SK-N-SH treated with all-trans-retinoic acid at 6 μM for 48 hours (cell line): Measurements from ENCODE around the gene UBASH3B.

ENCODE experiments used
- ARNTL ChIP-seq: fragments of 450-650 bp; formaldehyde crosslinking; IDR thresholded peaks from 2 replicates; pipeline ENCODE4 v1.5.0; 2020; ENCODE audit warnings: low read depth, mild to moderate bottlenecking, moderate library complexity, borderline replicate concordance
- PATZ1 ChIP-seq: fragments of 250-450 bp; sonication (Bioruptor Pico); IDR thresholded peaks from 2 replicates; pipeline ENCODE4 v1.8.0; 2020; ENCODE audit warnings: mild to moderate bottlenecking, moderate library complexity, borderline replicate concordance
- PPARA ChIP-seq: fragments of 250-450 bp; sonication (Bioruptor Pico); IDR thresholded peaks from 2 replicates; pipeline ENCODE4 v1.5.0; 2020; ENCODE audit warnings: mild to moderate bottlenecking, borderline replicate concordance
- TOX ChIP-seq: fragments of 250-450 bp; sonication (Bioruptor Pico); IDR thresholded peaks from 2 replicates; pipeline ENCODE4 v1.8.0; 2021; ENCODE audit warnings: mild to moderate bottlenecking, moderate library complexity, borderline replicate concordance
- ZFP30 ChIP-seq: fragments of 450-650 bp; formaldehyde crosslinking; IDR thresholded peaks from 2 replicates; pipeline ENCODE4 v1.5.0; 2022; ENCODE audit warnings: mild to moderate bottlenecking, moderate library complexity
- TF ChIP-seq, protein P1 (sequence below): fragments of 250-450 bp; sonication (Bioruptor Pico); IDR thresholded peaks from 2 replicates; pipeline ENCODE4 v1.5.1; 2021; ENCODE audit warnings: mild to moderate bottlenecking, moderate library complexity

GRCh38 chr11:122744357-122744756 lies 88.8 kb downstream of the UBASH3B start:
- TF ChIP-seq PPARA (CRISPR knock-in tag) (no peak), ZFP30 (CRISPR knock-in tag) (no peak), ARNTL (no peak), PATZ1 (no peak), TOX (CRISPR knock-in tag) (no peak)
- TF ChIP-seq, protein P1, sequence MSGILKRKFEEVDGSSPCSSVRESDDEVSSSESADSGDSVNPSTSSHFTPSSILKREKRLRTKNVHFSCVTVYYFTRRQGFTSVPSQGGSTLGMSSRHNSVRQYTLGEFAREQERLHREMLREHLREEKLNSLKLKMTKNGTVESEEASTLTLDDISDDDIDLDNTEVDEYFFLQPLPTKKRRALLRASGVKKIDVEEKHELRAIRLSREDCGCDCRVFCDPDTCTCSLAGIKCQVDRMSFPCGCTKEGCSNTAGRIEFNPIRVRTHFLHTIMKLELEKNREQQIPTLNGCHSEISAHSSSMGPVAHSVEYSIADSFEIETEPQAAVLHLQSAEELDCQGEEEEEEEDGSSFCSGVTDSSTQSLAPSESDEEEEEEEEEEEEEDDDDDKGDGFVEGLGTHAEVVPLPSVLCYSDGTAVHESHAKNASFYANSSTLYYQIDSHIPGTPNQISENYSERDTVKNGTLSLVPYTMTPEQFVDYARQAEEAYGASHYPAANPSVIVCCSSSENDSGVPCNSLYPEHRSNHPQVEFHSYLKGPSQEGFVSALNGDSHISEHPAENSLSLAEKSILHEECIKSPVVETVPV = no peak
